ENCODE measurements around the gene ARFGEF2. TPM values are rescaled to one million over a fixed set of nuclear protein-coding genes. Genes with fewer than 3 reads are reported as not detected.

ARFGEF2 gene
- total and polyA plus RNA-seq, 2 of the 8 experiments (the other 6 are each of a cell fraction or from before 2014, with no cell fraction given) = 8.1 to 21.8 TPM

GRCh38 chr20:49046087-49046900, 124.8 kb downstream of the ARFGEF2 start, which contains the start of gene CSE1L (continued):
- peak; percentile 58 for TF ChIP-seq SP2 (IDR thresholded peaks at IDR 0.05; ENCODE audit: low read length)
- TF ChIP-seq SIRT6 (IDR thresholded peaks at IDR 0.05; ENCODE audit: low read length) = no peak
- no peak for TF ChIP-seq RAD21 (IDR thresholded peaks at IDR 0.05 in 1 of 2, conservative IDR thresholded peaks at IDR 0.05 in 1 of 2; ENCODE audit: low read depth in 2 of 2, low read length in 2 of 2)
- no peak for TF ChIP-seq RNF2 (IDR thresholded peaks at IDR 0.05; ENCODE audit: borderline replicate concordance, low read depth, low read length, missing control alignments, poor library complexity, severe bottlenecking)
- no peak for TF ChIP-seq HDAC2 (IDR thresholded peaks at IDR 0.05; ENCODE audit: borderline replicate concordance in 1 of 2, low read depth in 2 of 2, low read length in 2 of 2)
- TF ChIP-seq CEBPB (IDR thresholded peaks at IDR 0.05; ENCODE audit: low read depth, low read length) = no peak
- TF ChIP-seq TAF1 (IDR thresholded peaks at IDR 0.05; ENCODE audit: low read depth, low read length) = peak; percentile 96
- peak; percentile 89 for TF ChIP-seq SP1 (IDR thresholded peaks at IDR 0.05; ENCODE audit: low read depth, low read length)
- TF ChIP-seq SRF (IDR thresholded peaks at IDR 0.05; ENCODE audit: low read depth, low read length) = no peak
- no peak for TF ChIP-seq RXRA (IDR thresholded peaks at IDR 0.05; ENCODE audit: insufficient read depth, low read depth, low read length)
- TF ChIP-seq RBBP5 (IDR thresholded peaks at IDR 0.05; ENCODE audit: borderline replicate concordance, low read depth, low read length) = peak; percentile 25; the same call in 1 of the 2 replicates
- TF ChIP-seq CTBP2 (IDR thresholded peaks at IDR 0.05; ENCODE audit: borderline replicate concordance, insufficient read depth, insufficient read length, low read length) = no peak
- TF ChIP-seq MAX (IDR thresholded peaks at IDR 0.05) = peak; percentile 86
- no peak for TF ChIP-seq KDM1A (IDR thresholded peaks at IDR 0.05; ENCODE audit: borderline replicate concordance, low read length)
- TF ChIP-seq CBX8 (IDR thresholded peaks at IDR 0.05; ENCODE audit: borderline replicate concordance, low read depth, low read length) = no peak
- no peak for TF ChIP-seq NANOG (IDR thresholded peaks at IDR 0.05; ENCODE audit: insufficient read depth, low read depth, low read length, poor library complexity, severe bottlenecking)
- peak; percentile 96 for TF ChIP-seq NRF1 (IDR thresholded peaks at IDR 0.05; ENCODE audit: low read depth, low read length)
- TF ChIP-seq TAF7 (optimal IDR thresholded peaks at IDR 0.05; ENCODE audit: borderline replicate concordance, low read depth, low read length) = peak; percentile 97
- TF ChIP-seq CHD1 (IDR thresholded peaks at IDR 0.05; ENCODE audit: low read depth, low read length) = no peak
- no peak; the same call in 1 of the 2 replicates for TF ChIP-seq SP4 (IDR thresholded peaks at IDR 0.05; ENCODE audit: low read length)

All from H1 (cell line).